NCI-H524 (cell line): ENCODE results near the gene HOXA4.

Source experiments
- DNase-seq, 2 experiments: peaks; one replicate each; lab custom pipeline; 2025; lab: John Stamatoyannopoulos, UW

Gene HOXA4

DNA sequence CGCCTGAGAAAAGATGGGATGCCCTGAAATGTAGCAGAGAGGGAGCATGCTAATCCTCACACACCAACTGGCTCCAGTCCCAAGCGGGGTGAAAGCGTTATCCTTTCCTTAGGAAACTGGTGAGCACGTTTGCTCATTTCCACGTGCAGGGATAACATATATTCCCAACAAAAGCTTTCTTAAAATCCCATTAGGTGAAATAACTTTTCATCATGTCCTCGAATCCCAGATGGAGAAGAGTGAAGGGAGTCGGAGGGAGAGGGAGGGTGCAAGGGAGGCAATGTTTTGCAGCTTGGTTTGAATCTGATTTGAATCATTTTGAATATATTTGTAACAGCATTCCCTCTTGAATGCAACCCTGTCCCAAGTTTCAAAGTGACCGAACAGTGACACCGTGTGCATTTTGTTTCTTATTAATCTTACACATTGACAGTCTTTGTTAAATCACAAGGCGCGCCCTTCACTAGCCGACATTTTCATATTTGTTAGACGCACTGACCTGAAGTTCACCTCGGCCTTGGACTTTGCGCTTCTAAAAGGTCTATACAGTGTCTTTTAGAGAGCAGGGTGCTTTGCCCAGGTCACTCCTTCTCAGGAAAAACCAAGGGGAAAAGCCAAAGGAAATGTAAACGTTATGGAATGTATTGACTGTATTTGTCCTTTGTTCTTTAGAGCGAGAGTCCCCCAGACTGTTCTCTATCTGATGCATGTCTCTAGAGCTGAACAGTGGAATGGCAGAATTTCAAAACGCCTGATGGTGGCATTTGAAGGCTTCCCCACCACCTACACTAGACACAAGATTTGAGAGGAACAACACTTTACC, 3.1 kb upstream of the HOXA4 start:
- DNase-seq: peak in 1 of 2 experiments; percentile 17

GRCh38 chr7:27132978-27133377, 2.4 kb upstream of the HOXA4 start:
- no peak for DNase-seq

GRCh38 chr7:27132214-27132613, 1.7 kb upstream of the HOXA4 start:
- DNase-seq: no peak

GRCh38 chr7:27131390-27131819, 848 bp upstream of the HOXA4 start:
- DNase-seq: no peak

DNA sequence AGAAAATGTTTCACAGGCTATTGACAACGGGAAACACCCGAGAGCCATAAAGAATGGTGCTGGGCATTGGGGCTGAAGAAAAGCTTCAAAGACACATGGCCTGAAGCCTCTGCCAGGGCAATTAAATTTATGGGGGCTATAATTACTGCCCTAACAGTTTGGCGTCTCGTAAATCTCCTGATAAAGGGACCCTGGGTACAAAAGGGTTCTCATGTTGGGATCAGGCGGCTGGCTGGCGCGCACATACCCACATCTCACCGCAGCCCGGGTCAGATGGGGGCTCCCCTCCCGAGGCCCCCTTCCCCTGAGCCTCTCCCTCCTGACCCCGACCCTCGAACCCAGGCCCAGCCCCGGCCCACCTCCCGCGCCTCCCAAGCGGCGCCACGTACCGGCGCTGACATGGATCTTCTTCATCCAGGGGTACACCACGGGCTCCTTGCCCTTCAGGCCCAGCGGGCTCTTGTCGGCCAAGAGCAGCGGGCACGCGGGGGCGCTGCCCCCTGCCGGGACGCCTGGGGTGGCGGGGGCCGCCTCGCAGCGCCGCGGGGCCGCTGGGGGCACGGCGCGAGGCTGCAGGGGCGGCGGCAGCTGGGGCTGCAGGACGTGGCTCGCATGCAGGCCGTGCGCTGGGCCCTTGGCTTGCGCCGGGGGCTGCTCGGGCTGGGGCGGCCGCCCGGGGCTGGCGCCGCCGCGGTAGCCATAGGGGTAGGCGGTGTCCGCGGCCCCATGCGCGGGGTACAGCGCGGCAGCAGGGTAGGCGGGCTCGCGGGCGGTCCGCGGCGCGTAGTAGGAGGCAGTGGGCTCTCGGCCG, 623 bp downstream of the HOXA4 start:
- peak in 1 of 2 experiments; percentile 67 for DNase-seq

- DNase-seq: no peak
Observed at GRCh38 chr7:27128776-27129728, 1.5 kb downstream of the HOXA4 start.

DNA sequence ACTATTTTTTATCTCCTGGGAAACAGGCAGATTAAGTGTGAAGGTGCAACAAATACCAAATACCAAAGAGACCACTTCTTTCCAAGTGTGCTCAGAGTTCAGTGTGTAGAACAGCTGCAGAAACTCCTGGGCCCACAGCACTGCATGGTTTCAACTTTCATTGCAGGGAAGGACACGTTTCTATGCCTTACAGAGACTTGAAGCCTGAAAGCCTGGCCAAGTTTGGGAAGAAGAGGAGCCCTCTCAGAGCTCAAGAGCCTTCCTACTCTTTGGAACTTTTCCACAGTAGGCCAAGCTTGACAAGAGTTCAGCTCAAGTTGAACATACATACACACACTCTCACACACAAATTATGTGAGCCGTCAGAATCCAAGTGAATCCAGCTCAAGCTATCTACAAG, 2.5 kb downstream of the HOXA4 start:
- DNase-seq: no peak

DNA sequence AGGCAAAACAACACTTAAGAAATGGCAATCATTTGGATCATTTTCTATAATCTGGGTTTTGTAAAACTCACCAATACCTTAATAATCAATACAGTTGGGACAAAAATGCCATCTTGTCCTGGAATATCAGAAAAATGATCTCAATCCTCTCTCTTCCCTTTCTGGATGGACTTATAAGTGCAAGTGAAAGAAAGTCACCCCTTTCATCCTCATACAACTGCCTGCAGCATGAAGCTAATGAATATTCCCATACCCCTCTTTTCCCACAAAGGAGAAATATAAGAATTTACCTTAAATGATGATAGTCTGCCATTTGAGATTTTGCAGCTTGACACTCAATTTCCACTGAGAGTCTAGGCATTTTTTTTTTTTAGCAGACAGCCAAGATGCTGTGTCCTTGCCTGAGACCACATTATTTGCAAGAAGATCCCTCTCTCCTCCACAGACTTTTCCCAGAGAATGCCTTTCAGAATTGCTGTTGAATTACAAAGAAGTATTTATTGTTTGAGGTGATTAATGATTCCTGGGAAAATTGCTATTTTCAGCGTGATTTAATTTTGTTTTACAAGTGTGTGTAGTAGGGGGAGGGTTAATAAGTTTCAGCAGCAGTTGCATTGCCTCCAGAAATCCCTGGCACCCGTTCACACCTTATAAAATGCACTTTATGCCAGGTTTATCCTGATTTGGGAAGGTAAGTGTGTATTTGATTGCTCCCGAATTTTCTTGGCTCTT, 3.8 kb downstream of the HOXA4 start:
- no peak for DNase-seq

DNA sequence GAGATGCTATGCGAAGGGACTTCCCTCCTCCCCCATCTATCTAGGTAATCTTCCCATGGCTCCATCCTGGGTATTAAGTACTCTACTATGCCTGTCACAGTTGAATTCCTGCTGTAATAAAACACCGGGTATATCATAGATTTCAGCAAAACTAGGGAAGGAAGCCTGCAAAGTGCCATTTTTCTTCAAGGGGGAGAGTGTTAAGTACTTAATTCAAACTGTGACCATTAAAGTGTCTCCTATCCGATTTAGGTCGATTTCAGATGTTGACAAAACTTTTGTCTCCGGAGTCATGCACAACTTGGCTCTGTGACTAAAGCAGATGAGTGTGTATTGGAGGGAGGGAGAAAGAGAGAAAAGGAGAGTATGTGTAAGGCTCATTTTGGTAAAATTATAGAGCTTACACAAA, 4.6 kb downstream of the HOXA4 start:
- no peak for DNase-seq

GRCh38 chr7:27124902-27125689, 5.5 kb downstream of the HOXA4 start:
- no peak for DNase-seq

DNA sequence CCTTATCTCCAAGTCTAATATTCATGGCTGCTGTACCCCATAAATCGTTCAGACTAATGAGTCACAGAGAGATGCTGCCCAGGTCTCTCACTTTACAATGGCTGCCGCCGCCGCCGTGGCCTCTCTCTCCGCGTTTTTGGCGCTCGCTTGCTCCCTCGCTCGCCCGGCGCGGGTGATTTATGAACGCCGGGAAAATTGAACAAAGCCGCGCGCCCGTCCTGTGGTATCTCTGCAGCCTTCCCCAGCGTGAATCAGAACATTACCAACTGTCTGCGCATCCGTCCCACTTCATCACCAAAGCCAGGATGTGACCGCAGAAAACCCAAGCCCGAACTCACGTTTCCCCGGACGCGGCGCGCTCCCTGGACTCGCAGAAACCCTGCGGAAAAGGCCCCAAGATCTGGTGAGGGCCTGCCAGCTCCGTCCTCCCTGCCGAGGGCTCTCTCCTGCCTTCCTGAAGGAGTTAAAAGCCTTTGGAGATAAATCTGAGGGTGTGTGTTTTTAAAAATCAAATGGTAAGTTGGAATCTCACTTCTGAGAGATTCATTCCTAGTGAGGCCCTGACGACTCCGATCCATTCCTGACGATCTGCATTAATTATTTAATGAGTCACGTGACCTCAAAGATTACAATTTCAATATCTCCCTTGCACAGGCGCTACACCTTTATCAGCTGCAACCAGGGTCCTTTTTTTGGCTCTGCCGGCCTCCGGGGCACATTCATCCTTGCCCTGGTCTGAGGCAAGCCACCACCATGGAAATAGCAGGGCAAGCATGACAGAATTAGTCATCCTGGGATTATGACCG, 6.3 kb downstream of the HOXA4 start:
- no peak for DNase-seq

GRCh38 chr7:27123477-27124053, 7.0 kb downstream of the HOXA4 start:
- no peak for DNase-seq

DNA sequence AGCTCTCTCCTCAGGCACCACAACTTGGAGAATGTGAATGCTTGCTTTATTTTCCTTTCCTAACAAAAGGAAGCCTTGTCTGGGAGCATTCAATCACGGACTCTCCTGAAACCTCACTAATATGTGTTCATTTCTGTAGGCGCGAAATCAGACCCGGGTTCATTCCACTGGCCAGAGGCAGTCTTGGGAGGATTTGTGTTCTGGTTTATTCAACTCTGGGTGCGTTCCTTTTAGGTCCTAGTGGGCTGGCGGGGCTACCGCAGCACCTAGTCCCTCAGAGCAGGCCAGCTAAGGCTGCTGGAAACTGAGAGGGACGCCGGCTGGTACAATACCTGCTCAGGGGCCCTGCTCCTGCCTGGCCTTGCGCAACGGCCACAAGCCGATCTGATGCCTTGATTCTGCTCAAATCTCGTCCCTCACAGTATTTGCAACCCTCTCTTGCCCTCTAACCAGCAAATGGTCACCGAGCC, 7.5 kb downstream of the HOXA4 start:
- DNase-seq: no peak

- no peak for DNase-seq
Observed at GRCh38 chr7:27122077-27122910, 8.3 kb downstream of the HOXA4 start.

- no peak for DNase-seq
Observed at GRCh38 chr7:27121684-27122076, 8.9 kb downstream of the HOXA4 start.

DNA sequence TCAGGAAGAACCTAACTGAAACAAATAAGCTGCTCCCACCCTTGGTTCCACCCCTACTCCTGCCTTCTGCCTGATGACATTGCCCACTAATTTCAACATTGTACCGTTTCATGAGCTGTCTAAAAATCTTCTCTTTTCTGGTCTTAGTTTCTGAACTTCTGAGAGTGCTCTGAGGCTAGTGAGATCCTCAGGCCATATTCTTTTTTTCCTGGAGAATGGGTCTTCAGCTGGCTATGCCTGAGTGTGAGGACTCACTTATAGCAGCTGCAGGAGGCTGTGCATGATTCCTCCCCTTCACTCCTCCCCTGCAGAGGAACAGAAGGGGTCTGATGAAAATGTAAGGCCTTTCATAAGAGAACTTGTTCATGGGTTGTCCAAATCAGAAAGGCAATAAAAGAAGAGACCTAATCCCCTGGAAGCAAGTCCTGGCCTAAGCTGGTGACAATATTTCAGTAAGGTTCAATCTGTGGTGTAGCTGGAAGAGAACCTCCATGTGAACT, 11.1 kb downstream of the HOXA4 start:
- no peak for DNase-seq

DNA sequence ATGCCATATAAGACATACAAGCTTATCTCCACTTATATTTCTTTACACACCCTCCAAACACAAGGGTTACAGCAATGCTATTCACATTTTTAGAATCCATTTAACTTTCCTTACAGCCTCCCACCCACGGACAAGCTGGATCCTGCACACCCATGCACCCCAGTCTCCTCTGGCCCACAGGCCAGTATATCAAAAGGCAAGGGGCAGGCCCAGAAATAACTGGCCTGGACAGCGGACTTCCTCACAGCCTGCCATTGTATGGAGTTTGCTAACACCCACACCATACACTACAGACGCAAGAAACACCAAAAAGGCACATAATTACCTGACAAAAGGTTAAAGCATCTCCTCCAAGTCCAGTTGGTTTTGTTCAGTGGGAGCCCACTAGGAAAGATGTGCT, 12.0 kb downstream of the HOXA4 start:
- no peak for DNase-seq

GRCh38 chr7:27117887-27118491, 12.6 kb downstream of the HOXA4 start:
- DNase-seq: no peak
